ENCODE measurements around the gene TMEM108.

Gene TMEM108

GRCh38 chr3:133246119-133246518, 207.9 kb downstream of the TMEM108 start:
- H3K4me1 ChIP-seq (ENCODE audit: insufficient read depth, low read length, severe bottlenecking) = no peaks in the 10 kb centered on the region
- TF ChIP-seq CTCF (IDR thresholded peaks at IDR 0.05; ENCODE audit: low read length) (no peak), EZH2 (IDR thresholded peaks at IDR 0.05; ENCODE audit: borderline replicate concordance, low read length) (no peak)
- H3K27me3 ChIP-seq (ENCODE audit: insufficient read depth, low read length) = no peaks in the 10 kb centered on the region
- H3K4me3 ChIP-seq (ENCODE audit: low read depth, low read length, poor library complexity, severe bottlenecking) = no peak overlapping the region
- no peak overlapping the region for H3K27ac ChIP-seq (ENCODE audit: low read depth, low read length, poor library complexity, severe bottlenecking)
- H2AFZ ChIP-seq (ENCODE audit: low read length) = no peak overlapping the region
- H3K79me2 ChIP-seq (ENCODE audit: insufficient read depth, low read length) = no peaks in the 10 kb centered on the region
- no peak overlapping the region for H3K9ac ChIP-seq (ENCODE audit: low read length)
- H3F3A ChIP-seq (ENCODE audit: insufficient read depth, low read length) = no peaks in the 10 kb centered on the region
- H3K9me3 ChIP-seq (ENCODE audit: low read length) = no peaks in the 10 kb centered on the region
- no peak overlapping the region for H3K4me2 ChIP-seq (ENCODE audit: low read length)
- H3K36me3 ChIP-seq (ENCODE audit: insufficient read depth, low read length) = no peaks in the 10 kb centered on the region
- no peaks in the 10 kb centered on the region for H3K9me2 ChIP-seq (ENCODE audit: low read depth, low read length)
- no peaks in the 10 kb centered on the region for H4K20me1 ChIP-seq (ENCODE audit: insufficient read depth, low read length)

- no peak overlapping the region for H3K4me2 ChIP-seq (ENCODE audit: low read length)
- no peak overlapping the region for H3K9ac ChIP-seq (ENCODE audit: low read length)
- H3K9me3 ChIP-seq (ENCODE audit: low read length) = no peaks in the 10 kb centered on the region
- no peaks in the 10 kb centered on the region for H4K20me1 ChIP-seq (ENCODE audit: insufficient read depth, low read length)
- no peaks in the 10 kb centered on the region for H3K27me3 ChIP-seq (ENCODE audit: insufficient read depth, low read length)
- H3K4me3 ChIP-seq (ENCODE audit: low read depth, low read length, poor library complexity, severe bottlenecking) = no peak overlapping the region
- TF ChIP-seq EZH2 (IDR thresholded peaks at IDR 0.05; ENCODE audit: borderline replicate concordance, low read length) = no peak
- TF ChIP-seq CTCF (IDR thresholded peaks at IDR 0.05; ENCODE audit: low read length) = no peak
- no peak overlapping the region for H3K27ac ChIP-seq (ENCODE audit: low read depth, low read length, poor library complexity, severe bottlenecking)
- no peaks in the 10 kb centered on the region for H3F3A ChIP-seq (ENCODE audit: insufficient read depth, low read length)
- no peaks in the 10 kb centered on the region for H3K36me3 ChIP-seq (ENCODE audit: insufficient read depth, low read length)
- no peak overlapping the region for H2AFZ ChIP-seq (ENCODE audit: low read length)
- H3K4me1 ChIP-seq (ENCODE audit: insufficient read depth, low read length, severe bottlenecking) = no peaks in the 10 kb centered on the region
- H3K9me2 ChIP-seq (ENCODE audit: low read depth, low read length) = no peaks in the 10 kb centered on the region
- no peaks in the 10 kb centered on the region for H3K79me2 ChIP-seq (ENCODE audit: insufficient read depth, low read length)
Measured at GRCh38 chr3:133246773-133247172, 208.6 kb downstream of the TMEM108 start.

GRCh38 chr3:133248389-133248788, 210.2 kb downstream of the TMEM108 start:
- no peaks in the 10 kb centered on the region for H3K27me3 ChIP-seq (ENCODE audit: insufficient read depth, low read length)
- no peak overlapping the region for H2AFZ ChIP-seq (ENCODE audit: low read length)
- TF ChIP-seq EZH2 (IDR thresholded peaks at IDR 0.05; ENCODE audit: borderline replicate concordance, low read length) (no peak), CTCF (IDR thresholded peaks at IDR 0.05; ENCODE audit: low read length) (no peak)
- H3K9me2 ChIP-seq (ENCODE audit: low read depth, low read length) = no peaks in the 10 kb centered on the region
- H3K9ac ChIP-seq (ENCODE audit: low read length) = no peak overlapping the region
- H3K27ac ChIP-seq (ENCODE audit: low read depth, low read length, poor library complexity, severe bottlenecking) = no peak overlapping the region
- H3K4me2 ChIP-seq (ENCODE audit: low read length) = no peak overlapping the region
- H3K79me2 ChIP-seq (ENCODE audit: insufficient read depth, low read length) = no peaks in the 10 kb centered on the region
- H4K20me1 ChIP-seq (ENCODE audit: insufficient read depth, low read length) = no peaks in the 10 kb centered on the region
- H3K36me3 ChIP-seq (ENCODE audit: insufficient read depth, low read length) = no peaks in the 10 kb centered on the region
- H3K4me3 ChIP-seq (ENCODE audit: low read depth, low read length, poor library complexity, severe bottlenecking) = no peak overlapping the region
- H3F3A ChIP-seq (ENCODE audit: insufficient read depth, low read length) = no peaks in the 10 kb centered on the region
- H3K9me3 ChIP-seq (ENCODE audit: low read length) = no peaks in the 10 kb centered on the region
- H3K4me1 ChIP-seq (ENCODE audit: insufficient read depth, low read length, severe bottlenecking) = no peaks in the 10 kb centered on the region

All from OCI-LY1 (cell line).